Nephron progenitor cell (in vitro differentiated cells): ENCODE data around the gene KATNB1.
"Not testable (repeated sequence)": the region's sequence is repeated elsewhere in the genome, so short reads cannot be mapped to it uniquely, and the experiment has no call there.

ENCODE experiments used
- DNase-seq: peaks from one replicate; pipeline ENCODE4 v3.0.0; 2021
- H3K27ac Mint-ChIP-seq: 2 replicates; pipeline ENCODE4 v1.8.0; 2021; ENCODE audit warnings: mild to moderate bottlenecking, moderate library complexity, mixed read lengths
- H3K27me3 Mint-ChIP-seq: 2 replicates; pipeline ENCODE4 v1.8.0; 2021; ENCODE audit warnings: mild to moderate bottlenecking, low read depth, mixed read lengths; ENCODE audit not compliant: poor library complexity
- H3K36me3 Mint-ChIP-seq: 2 replicates; pipeline ENCODE4 v1.8.0; 2021; ENCODE audit warnings: low read depth, mixed read lengths
- H3K4me1 Mint-ChIP-seq: 2 replicates; pipeline ENCODE4 v1.8.0; 2021; ENCODE audit warnings: mixed read lengths
- H3K4me3 Mint-ChIP-seq: 2 replicates; pipeline ENCODE4 v1.8.0; 2021; ENCODE audit warnings: mild to moderate bottlenecking, moderate library complexity, mixed read lengths
- H3K9me3 Mint-ChIP-seq: 2 replicates; pipeline ENCODE4 v1.8.0; 2021; ENCODE audit warnings: mild to moderate bottlenecking, moderate library complexity, mixed read lengths
- CTCF ChIP-seq: fragments of 200-600 bp; sonication (generic); IDR thresholded peaks from 2 replicates; pipeline ENCODE4 v1.5.0; 2021; ENCODE audit warnings: antibody characterized with exemption

The KATNB1 gene

GRCh38 chr16:57773019-57773418 is 37.4 kb downstream of the KATNB1 start:
- no peak for DNase-seq
- Mint-ChIP-seq H3K4me1 (peaks cover 24% of the 10 kb centered on the region), H3K27ac (no peak overlapping the region), H3K36me3 (no peaks in the 10 kb centered on the region), H3K27me3 (peaks cover 4% of the 10 kb centered on the region), H3K9me3 (no peaks in the 10 kb centered on the region), H3K4me3 (no peak overlapping the region)
- no peak for TF ChIP-seq CTCF

GRCh38 chr16:57773655-57774295 is 38.2 kb downstream of the KATNB1 start:
- DNase-seq: no peak
- H3K36me3 Mint-ChIP-seq: no peaks in the 10 kb centered on the region
- H3K4me3 Mint-ChIP-seq: no peak overlapping the region
- H3K27me3 Mint-ChIP-seq: peaks cover 4% of the 10 kb centered on the region
- H3K9me3 Mint-ChIP-seq: no peaks in the 10 kb centered on the region
- no peak for TF ChIP-seq CTCF
- peaks cover 24% of the 10 kb centered on the region for H3K4me1 Mint-ChIP-seq
- peak overlapping the region; percentile 57 for H3K27ac Mint-ChIP-seq

GRCh38 chr16:57774705-57775285 is 39.2 kb downstream of the KATNB1 start:
- Mint-ChIP-seq H3K4me1 (peaks cover 24% of the 10 kb centered on the region), H3K27me3 (peaks cover 4% of the 10 kb centered on the region), H3K27ac (no peak overlapping the region), H3K36me3 (peaks cover 5% of the 10 kb centered on the region), H3K9me3 (no peaks in the 10 kb centered on the region), H3K4me3 (no peak overlapping the region)
- TF ChIP-seq CTCF: no peak
- no peak for DNase-seq

- H3K27me3 Mint-ChIP-seq: peaks cover 4% of the 10 kb centered on the region
- TF ChIP-seq CTCF: peak; percentile 71
- H3K36me3 Mint-ChIP-seq: peaks cover 5% of the 10 kb centered on the region
- H3K4me1 Mint-ChIP-seq: peaks cover 24% of the 10 kb centered on the region
- H3K9me3 Mint-ChIP-seq: no peaks in the 10 kb centered on the region
- no peak overlapping the region for H3K4me3 Mint-ChIP-seq
- peak; percentile 78 for DNase-seq
- no peak overlapping the region for H3K27ac Mint-ChIP-seq
Observed at GRCh38 chr16:57775661-57776469, 40.3 kb downstream of the KATNB1 start.

- no peak overlapping the region for H3K4me3 Mint-ChIP-seq
- no peak for TF ChIP-seq CTCF
- peaks cover 5% of the 10 kb centered on the region for H3K36me3 Mint-ChIP-seq
- no peak for DNase-seq
- peaks cover 19% of the 10 kb centered on the region for H3K4me1 Mint-ChIP-seq
- no peak overlapping the region for H3K27ac Mint-ChIP-seq
- H3K9me3 Mint-ChIP-seq: no peaks in the 10 kb centered on the region
- peaks cover 4% of the 10 kb centered on the region for H3K27me3 Mint-ChIP-seq
Observed at GRCh38 chr16:57778658-57779057, 43.1 kb downstream of the KATNB1 start.

GRCh38 chr16:57779836-57780235 is 44.3 kb downstream of the KATNB1 start:
- H3K4me1 Mint-ChIP-seq: peaks cover 16% of the 10 kb centered on the region
- H3K36me3 Mint-ChIP-seq, H3K9me3 Mint-ChIP-seq, H3K27ac Mint-ChIP-seq, DNase-seq, H3K4me3 Mint-ChIP-seq, H3K27me3 Mint-ChIP-seq: not testable (repeated sequence)
